HG03108 (cell line): ENCODE measurements around the gene RNF115.

Experiments used
- ATAC-seq: cut with Tn5 transposase; IDR thresholded peaks from one replicate; pipeline ENCODE4 v1.9.1; 2021; ENCODE audit warnings: moderate library complexity; ENCODE audit not compliant: unreplicated experiment

RNF115 gene

DNA sequence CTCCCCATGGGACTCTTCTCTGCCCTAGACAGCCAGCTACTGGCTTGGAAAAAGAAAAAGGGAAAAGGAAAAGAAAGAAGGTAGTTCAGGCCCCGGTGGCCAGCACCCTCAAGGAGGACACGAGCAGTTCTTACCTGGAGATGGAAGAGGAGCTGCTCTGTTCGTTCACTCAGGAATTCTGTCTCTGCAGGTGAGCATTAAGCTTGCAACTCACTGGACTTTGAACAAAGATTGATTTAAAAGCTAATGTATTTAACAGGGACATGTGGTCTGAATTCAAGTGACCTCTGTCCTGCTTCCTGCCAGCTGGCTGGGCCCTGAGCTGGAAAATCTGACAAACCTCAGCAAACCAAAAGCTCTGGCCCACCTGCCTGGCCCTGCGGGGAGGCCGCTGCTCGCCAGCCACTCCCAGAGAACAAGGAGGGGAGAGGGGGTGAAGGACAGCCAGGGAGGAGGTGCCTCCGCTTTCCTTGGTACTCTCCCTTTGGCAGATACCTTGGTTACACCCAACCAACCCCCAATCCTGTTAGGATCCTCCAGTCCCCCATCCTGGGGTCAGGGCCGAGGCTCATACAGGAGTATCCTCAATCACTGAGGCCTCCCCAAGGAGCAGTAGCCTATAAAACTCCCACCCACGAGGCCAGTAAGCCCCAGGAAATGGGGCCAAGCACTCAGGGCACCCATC, 116.6 kb downstream of the RNF115 start, which contains the start of gene PDZK1:
Gene PDZK1 (minus strand): TSS at position 186 of the 685 bp plus-strand sequence. CDS start 19,347 bp downstream, outside the sequence.
- ATAC-seq, result no peak

DNA sequence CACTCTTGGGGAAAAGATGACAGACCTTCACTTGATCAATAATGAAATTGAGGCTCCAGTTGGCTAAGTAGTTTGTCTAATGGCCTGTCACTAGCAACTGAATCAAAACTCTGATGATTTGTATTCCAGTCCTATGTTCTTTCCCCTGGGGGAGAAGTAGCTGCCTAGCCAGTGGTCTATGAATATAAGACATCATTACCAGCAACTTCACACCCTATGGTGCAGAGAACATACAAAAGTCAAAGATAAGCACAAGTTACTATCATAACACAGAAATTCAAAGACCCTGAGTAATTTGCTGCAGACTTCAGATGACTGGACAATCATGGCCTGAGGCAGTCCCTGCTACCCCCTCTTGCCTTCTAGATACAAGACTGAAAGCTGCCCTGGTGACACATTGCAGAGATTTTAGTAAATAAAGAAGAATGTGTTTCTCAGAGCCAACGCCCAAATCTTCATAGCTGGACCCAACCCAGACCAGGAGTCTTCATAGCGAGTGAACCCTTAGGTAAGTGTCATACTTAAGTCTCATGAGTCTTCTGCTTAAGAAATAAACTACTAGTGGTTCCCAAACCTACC, 117.7 kb downstream of the RNF115 start:
- no peak for ATAC-seq

DNA sequence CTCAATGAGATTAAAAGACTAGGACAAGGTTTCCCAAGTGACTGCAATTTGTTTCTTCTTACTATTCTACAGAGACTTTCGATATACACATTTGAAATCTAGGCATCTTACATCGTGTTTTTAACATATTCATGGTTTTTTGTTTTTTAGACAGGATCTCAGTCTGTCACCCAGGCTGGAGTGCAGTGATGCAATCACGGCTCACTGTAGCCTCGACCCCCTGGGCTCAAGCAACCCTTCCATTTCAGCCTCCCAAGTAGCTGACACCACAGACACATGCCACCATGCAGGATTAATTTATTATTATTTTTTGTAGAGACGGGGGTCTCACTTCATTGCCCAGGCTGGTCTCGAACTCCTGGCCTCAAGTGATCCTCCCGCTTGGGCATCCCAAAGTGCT, 118.3 kb downstream of the RNF115 start:
- ATAC-seq, result no peak

DNA sequence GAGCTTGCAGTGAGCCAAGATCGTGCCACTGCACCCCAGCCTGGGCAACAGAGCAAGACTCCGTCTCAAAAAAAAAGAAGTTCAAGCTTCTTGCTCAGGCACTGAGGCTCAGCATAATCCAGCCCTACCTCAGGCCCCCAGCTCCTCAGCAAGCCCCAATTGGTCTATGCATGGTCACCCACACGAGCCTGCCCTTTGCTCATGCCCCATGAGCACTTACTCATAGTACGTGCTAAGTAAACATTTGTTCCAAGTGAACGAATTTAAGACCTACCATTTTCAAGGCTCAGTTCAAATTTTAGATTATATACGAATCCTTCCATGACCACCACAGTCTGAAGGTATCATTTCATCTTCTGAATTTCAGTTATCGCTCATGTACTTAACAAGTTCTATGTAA, 121.1 kb downstream of the RNF115 start:
- no peak for ATAC-seq

DNA sequence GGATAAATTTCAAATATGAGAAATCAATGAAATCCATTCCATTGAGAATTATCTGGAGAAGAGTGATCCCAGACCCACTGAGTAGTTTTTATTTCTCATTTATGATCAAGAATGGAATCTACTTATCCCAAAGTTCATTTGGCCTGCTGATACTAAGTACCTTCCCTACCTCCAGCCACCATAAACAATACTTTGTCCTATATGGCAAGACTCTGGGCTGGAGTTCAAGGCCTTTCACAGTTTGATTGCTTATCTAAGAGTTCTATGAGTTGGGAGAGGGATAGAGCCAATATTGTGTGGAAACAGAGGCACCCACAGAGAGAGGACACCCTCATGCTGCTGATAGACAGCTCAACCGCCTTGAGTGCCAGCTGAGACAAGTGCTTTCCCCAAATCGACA, 121.8 kb downstream of the RNF115 start:
- ATAC-seq, result no peak

DNA sequence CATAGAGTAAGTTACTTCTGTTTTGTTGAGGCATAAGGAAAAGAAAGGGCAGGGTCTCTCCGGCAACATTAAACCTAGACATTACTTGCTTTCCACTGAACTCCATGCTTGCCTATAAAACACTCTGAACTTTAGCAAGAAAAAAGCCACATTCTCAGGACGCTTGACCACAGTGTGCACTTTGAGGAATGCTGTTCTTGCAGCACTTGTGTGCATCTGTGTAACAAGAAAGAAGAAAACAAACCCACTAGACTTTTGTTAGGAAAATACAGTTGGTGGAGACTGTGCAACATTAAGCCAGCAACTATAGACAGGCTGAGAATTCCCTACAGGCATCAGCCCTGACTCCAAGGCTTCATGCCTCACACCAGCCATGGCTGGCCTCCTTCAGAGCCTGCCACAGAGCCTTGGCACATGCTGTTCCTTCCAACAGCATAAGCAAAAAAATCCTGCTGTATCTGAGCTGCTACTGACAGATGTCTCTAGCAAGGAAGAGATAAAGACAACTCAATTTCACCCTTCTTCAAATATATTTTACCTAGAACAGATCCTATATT, 122.5 kb downstream of the RNF115 start:
- no peak for ATAC-seq

DNA sequence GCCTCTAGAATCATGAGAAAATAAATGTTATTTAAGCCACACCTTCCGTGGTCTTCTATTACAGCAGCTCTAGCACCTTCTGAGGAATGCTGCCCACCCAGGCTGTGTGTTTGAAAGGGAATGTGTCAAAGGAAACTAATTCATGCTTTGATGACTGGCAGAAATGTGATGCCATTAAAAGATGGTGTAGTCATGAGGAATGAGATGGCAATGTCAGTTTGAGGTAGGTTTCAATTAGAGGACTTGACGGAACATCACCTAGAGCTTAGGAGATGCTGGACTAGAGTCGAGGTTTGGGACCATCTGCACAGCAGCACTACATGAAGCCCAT, 127.3 kb downstream of the RNF115 start:
- ATAC-seq, result no peak

DNA sequence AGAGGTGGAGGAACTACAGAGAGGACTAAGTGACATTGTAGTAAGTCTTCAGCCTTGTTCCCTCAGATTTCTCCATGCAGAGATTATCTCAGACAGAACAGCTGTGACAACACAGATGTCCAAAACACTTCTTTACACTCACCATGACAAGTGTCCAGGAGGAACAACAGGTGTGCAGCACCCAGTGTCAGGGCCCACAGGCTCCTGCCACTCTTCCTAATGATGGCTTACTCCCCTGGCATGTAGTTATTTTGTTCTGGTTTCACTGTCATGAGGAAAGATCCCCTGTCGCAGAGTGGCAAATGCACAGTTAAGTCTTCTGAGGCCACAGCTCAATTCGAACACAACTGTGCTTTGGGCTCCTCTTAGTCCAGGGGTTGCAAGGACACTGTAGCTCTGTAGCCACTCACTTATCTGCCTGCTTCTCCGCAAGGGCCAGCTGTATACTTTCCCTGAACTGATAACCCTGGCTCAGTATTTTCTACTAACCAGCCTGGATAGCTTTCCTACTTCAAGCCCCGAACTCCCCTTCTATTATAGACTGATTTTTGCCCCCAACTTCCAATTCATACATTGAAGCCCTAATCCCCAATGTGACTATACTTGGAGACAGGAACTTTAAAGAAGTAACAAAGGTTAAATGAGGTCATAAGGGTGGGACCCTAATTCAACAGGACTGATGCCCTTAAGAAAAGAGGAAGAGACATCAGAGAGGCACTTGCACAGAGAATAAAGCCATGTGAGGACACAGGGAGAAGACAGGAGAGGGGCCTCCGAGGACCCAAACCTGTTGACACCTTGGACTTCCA, 127.9 kb downstream of the RNF115 start:
- no peak for ATAC-seq

DNA sequence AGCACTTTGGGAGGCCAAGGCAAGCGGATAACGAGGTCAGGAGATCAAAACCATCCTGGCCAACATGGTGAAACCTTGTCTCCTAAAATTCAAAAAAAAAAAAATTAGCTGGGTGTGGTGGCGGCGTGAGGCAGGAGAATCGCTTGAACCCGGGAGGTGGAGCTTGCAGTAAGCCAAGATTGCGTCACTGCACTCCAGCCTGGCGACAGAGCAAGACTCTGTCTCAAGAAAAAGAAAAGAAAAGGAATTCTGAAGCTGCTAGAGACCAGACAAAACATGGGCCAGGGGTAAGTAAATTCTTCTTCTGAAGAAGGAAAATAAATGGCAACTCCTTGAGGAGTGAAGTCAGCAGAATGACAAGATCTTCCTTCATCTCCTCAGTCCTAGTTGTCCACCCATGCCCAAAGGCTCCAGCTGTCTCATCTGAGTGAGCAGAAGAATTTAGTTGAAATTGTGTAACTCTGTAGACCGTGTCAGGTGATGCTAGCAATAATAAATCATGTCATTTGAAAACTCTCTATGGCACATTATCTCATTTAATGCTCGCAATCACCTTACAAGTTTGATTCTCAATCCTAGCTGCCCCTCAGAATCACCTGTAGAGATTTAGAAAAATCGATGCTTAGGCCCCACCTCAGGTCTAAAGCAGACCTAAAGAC, 131.0 kb downstream of the RNF115 start:
- no peak for ATAC-seq

DNA sequence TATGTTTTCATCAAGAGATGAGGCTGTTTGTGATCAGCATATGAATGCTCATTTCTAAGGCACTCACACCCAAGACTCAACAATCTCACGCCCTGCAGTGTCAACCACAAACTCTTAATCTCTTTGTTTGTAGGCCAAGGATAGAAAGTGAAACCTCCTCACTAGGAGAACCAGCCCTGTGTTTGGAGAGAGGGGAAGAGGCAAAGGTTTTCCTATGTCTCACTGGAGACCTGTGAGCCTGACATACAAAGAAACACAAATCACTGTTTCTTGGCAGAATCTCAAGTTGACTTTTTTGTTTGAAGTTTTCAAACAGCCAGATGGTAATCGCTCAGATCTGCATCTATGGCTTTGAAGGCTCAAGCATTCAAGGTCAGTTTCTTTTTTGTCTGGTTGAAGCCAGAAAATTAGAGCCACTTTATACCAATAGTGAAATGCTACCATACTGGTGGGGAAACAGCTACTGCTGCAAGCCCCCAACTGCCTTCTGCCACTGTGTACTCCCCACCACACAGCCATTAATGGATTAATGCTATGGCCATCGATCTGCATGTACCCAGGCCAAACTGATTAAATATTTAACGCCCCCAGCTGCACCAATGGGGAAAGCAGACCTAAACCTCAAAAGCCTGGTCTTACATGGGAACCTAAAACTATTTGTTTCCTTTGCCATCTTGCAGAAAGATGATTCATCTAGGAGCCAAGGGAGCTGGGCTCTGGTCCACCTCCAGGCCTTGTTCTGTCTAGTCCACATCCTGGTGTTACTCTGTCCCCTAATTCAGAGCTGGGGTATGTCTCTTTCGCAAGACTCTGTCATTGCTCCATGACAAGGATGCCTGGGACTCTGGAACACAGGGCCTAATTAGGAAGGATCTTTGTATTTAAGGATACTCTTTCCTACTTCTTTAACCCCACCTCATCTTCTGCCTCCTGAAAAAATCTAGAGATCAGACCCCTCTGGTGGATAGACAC, 133.0 kb downstream of the RNF115 start:
- peak; percentile 92 for ATAC-seq

DNA sequence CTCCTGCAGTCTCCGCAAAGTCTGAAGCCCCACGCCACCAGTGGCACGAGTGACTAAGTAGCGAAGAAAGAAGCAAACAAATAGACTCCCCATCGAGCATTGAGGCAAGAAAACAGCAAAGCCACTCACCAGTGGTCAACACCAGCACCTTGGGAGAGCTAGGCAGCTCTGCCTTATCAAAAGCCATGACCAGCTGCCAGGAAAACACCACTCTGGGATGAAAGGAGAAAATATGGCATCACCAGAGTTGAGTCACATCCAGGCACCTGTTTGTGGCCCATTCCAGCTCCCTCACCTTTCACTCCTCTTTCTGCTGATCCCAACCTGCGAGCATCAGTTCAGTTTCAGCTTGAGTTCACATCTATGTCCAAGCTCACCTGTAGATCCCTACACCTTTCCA, 134.0 kb downstream of the RNF115 start:
- ATAC-seq, result no peak

DNA sequence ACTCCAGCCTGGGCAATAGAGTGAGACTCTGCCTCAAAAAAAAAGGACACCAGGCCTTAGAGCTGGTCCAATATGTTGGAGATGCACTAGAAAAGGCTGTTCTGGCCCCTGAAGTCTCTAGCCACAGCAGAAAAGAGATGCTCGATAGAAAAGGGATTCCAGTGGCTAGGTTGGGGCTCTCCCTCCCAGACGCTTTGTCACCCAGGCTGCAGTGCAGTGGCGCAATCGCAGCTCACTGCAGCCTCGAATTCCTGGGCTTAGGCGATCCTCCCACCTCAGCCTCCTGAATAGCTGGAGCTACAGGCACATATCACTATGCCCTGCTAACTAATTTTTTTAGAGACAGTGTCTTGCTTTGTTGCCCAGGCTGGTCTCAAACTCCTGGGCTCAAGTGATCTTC, 135.0 kb downstream of the RNF115 start:
- no peak for ATAC-seq
